ENCODE results near the gene ELOB.

ELOB gene

DNA sequence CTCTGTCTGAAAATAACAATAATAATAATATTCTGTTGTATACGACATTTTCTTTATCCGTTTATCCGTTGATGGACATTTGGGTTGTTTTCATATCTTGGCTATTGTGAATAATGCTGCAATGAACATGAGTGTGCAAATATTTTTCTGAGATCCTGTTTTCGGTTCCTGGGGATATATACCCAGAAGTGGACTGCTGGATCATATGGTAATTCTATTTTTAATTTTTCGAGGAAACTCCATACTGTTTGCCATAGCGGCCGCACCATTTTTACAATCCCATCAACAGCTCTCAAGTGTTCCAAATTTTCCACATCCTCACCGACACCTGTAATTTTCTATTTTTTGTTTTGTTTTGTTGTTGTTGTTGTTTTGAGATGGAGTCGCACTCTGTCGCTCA lies 15.9 kb upstream of the ELOB start:
- TF ChIP-seq POLR2AphosphoS5 (IDR thresholded peaks at IDR 0.05; ENCODE audit: low read depth, low read length) = no peak
- TF ChIP-seq, protein P1, sequence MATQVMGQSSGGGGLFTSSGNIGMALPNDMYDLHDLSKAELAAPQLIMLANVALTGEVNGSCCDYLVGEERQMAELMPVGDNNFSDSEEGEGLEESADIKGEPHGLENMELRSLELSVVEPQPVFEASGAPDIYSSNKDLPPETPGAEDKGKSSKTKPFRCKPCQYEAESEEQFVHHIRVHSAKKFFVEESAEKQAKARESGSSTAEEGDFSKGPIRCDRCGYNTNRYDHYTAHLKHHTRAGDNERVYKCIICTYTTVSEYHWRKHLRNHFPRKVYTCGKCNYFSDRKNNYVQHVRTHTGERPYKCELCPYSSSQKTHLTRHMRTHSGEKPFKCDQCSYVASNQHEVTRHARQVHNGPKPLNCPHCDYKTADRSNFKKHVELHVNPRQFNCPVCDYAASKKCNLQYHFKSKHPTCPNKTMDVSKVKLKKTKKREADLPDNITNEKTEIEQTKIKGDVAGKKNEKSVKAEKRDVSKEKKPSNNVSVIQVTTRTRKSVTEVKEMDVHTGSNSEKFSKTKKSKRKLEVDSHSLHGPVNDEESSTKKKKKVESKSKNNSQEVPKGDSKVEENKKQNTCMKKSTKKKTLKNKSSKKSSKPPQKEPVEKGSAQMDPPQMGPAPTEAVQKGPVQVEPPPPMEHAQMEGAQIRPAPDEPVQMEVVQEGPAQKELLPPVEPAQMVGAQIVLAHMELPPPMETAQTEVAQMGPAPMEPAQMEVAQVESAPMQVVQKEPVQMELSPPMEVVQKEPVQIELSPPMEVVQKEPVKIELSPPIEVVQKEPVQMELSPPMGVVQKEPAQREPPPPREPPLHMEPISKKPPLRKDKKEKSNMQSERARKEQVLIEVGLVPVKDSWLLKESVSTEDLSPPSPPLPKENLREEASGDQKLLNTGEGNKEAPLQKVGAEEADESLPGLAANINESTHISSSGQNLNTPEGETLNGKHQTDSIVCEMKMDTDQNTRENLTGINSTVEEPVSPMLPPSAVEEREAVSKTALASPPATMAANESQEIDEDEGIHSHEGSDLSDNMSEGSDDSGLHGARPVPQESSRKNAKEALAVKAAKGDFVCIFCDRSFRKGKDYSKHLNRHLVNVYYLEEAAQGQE (IDR thresholded peaks at IDR 0.05; ENCODE audit: insufficient read depth in 1 of 2, low read depth in 2 of 2, low read length in 2 of 2) = no peak
- no peak for TF ChIP-seq TAF1 (IDR thresholded peaks at IDR 0.05; ENCODE audit: borderline replicate concordance, insufficient read depth, low read length)
- TF ChIP-seq FOXP2 (optimal IDR thresholded peaks at IDR 0.05; ENCODE audit: borderline replicate concordance, extremely low read depth, extremely low read length, insufficient read depth) = no peak
- no peak for TF ChIP-seq SIN3A (IDR thresholded peaks at IDR 0.05; ENCODE audit: borderline replicate concordance, insufficient read depth, low read length)

DNA sequence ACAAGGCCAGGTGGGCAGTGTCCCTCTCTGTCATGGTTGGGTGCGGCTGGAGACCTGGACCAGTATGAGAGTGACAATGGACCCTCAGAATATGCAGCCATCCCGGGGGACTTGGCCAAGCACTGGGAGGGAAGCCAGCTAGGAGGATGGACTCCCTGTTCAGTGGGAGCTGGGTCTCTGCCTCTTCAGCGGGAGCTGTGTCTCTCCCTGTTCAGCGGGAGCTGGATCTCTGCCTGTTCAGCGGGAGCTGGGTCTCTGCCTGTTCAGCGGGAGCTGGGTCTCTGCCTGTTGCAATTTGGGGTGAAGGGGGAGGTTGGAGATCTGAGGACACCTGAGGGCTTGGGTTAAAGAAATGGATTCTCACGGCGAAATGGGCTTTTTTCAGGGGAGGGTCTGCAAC lies 14.1 kb upstream of the ELOB start:
- no peak for TF ChIP-seq FOXP2 (optimal IDR thresholded peaks at IDR 0.05; ENCODE audit: borderline replicate concordance, extremely low read depth, extremely low read length, insufficient read depth)
- no peak for TF ChIP-seq SIN3A (IDR thresholded peaks at IDR 0.05; ENCODE audit: borderline replicate concordance, insufficient read depth, low read length)
- no peak for TF ChIP-seq TAF1 (IDR thresholded peaks at IDR 0.05; ENCODE audit: borderline replicate concordance, insufficient read depth, low read length)
- TF ChIP-seq, protein P1 (IDR thresholded peaks at IDR 0.05; ENCODE audit: insufficient read depth in 1 of 2, low read depth in 2 of 2, low read length in 2 of 2) = no peak
- no peak for TF ChIP-seq POLR2AphosphoS5 (IDR thresholded peaks at IDR 0.05; ENCODE audit: low read depth, low read length)

DNA sequence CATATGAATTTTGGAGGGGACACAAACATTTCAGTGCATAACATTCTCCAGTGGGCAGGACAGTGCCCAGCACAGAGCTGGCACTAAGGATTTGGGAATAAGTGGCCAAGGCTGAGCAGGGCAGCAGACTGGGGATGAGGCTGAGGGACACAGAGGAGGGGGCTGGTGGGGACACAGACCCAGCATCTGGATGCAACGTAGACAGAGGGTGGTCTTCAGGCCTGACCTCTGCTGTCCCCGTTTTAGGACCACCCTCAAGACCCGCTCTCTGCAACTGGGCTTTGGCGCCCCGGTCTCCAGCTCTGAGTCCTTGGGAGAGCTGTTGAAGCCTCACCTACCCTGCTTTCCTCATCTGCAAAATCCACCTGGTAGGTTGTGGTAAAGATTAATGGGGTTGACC lies 13.6 kb upstream of the ELOB start:
- TF ChIP-seq SIN3A (IDR thresholded peaks at IDR 0.05; ENCODE audit: borderline replicate concordance, insufficient read depth, low read length) (no peak), FOXP2 (optimal IDR thresholded peaks at IDR 0.05; ENCODE audit: borderline replicate concordance, extremely low read depth, extremely low read length, insufficient read depth) (no peak), POLR2AphosphoS5 (IDR thresholded peaks at IDR 0.05; ENCODE audit: low read depth, low read length) (no peak), TAF1 (IDR thresholded peaks at IDR 0.05; ENCODE audit: borderline replicate concordance, insufficient read depth, low read length) (no peak)
- TF ChIP-seq, protein P1 (IDR thresholded peaks at IDR 0.05; ENCODE audit: insufficient read depth in 1 of 2, low read depth in 2 of 2, low read length in 2 of 2) = no peak

GRCh38 chr16:2787961-2788360 lies 10.9 kb upstream of the ELOB start:
- TF ChIP-seq POLR2AphosphoS5 (IDR thresholded peaks at IDR 0.05; ENCODE audit: low read depth, low read length) = no peak
- TF ChIP-seq FOXP2 (optimal IDR thresholded peaks at IDR 0.05; ENCODE audit: borderline replicate concordance, extremely low read depth, extremely low read length, insufficient read depth) = no peak

- no peak for TF ChIP-seq TAF1 (IDR thresholded peaks at IDR 0.05; ENCODE audit: borderline replicate concordance, insufficient read depth, low read length)
- TF ChIP-seq, protein P1 (IDR thresholded peaks at IDR 0.05; ENCODE audit: insufficient read depth in 1 of 2, low read depth in 2 of 2, low read length in 2 of 2) = no peak
- no peak for TF ChIP-seq POLR2AphosphoS5 (IDR thresholded peaks at IDR 0.05; ENCODE audit: low read depth, low read length)
- TF ChIP-seq SIN3A (IDR thresholded peaks at IDR 0.05; ENCODE audit: borderline replicate concordance, insufficient read depth, low read length) = no peak
- TF ChIP-seq FOXP2 (optimal IDR thresholded peaks at IDR 0.05; ENCODE audit: borderline replicate concordance, extremely low read depth, extremely low read length, insufficient read depth) = no peak
These were observed 10.3 kb upstream of the ELOB start, which contains the start of gene PRSS33 for GRCh38 chr16:2787406-2787805. Gene PRSS33, minus strand, starts transcription at chr16:2787560. Its CDS starts 1,013 bp downstream, at chr16:2786547.
